Naive thymus-derived CD4-positive, alpha-beta T cell (primary cell): ENCODE results near the gene MARK3. TPM values are rescaled to one million over a fixed set of nuclear protein-coding genes. Genes with fewer than 3 reads are reported as not detected.

Experiments used
- ATAC-seq: fragments of 150-1000 bp; cut with Tn5 transposase; 2 replicates; pipeline ENCODE4 v1.10.0; 2021; ENCODE audit warnings: mild to moderate bottlenecking, moderate library complexity
- CTCF ChIA-PET: fragments of 350-600 bp; sonication (Branson Sonifier 250); formaldehyde crosslinking; loops from one replicate; lab custom pipeline; 2021; ENCODE audit warnings: antibody characterized with exemption; lab: Charles Lee
- POLR2A ChIA-PET: fragments of 350-600 bp; sonication (Branson Sonifier 250); formaldehyde crosslinking; loops from one replicate; lab custom pipeline; 2021; ENCODE audit warnings: antibody characterized with exemption, inconsistent platforms; lab: Charles Lee
- DNase-seq, 9 donors: peaks; one replicate each; pipeline versions ENCODE4 v3.0.0 to v3.0.0-alpha.2; 2020 to 2022; ENCODE audit warnings: mixed read lengths in 1 of 9
- H3K27ac ChIP-seq: one replicate; pipeline ENCODE4 v1.7.0; 2013; ENCODE audit warnings: mild to moderate bottlenecking, low read depth, low read length, moderate library complexity
- H3K27me3 ChIP-seq, 2 donors: one replicate each; pipeline ENCODE4 v1.7.0; 2013; ENCODE audit warnings: low read length in 2 of 2, mild to moderate bottlenecking in 2 of 2, moderate library complexity in 2 of 2; ENCODE audit not compliant: control insufficient read depth in 2 of 2, insufficient read depth in 2 of 2
- H3K36me3 ChIP-seq, 3 experiments: 1 replicate in 2 of 3; 2 replicates in 1 of 3; pipeline ENCODE4 v1.7.0; 2013; ENCODE audit warnings: low read length in 3 of 3, mild to moderate bottlenecking in 3 of 3, moderate library complexity in 1 of 3; ENCODE audit not compliant: insufficient read depth in 3 of 3, control insufficient read depth in 2 of 3
- H3K4me1 ChIP-seq, 2 donors: one replicate each; pipeline ENCODE4 v1.7.0; 2013; ENCODE audit warnings: low read length in 2 of 2, mild to moderate bottlenecking in 2 of 2, moderate library complexity in 1 of 2; ENCODE audit not compliant: control insufficient read depth in 2 of 2, insufficient read depth in 2 of 2
- H3K4me3 ChIP-seq: 2 replicates; pipeline ENCODE4 v1.7.0; 2013; ENCODE audit warnings: mild to moderate bottlenecking, low read length
- H3K9me3 ChIP-seq, 3 experiments: 1 replicate in 2 of 3; 2 replicates in 1 of 3; pipeline ENCODE4 v1.7.0; 2013; ENCODE audit warnings: low read length in 3 of 3; ENCODE audit not compliant: control insufficient read depth in 2 of 3
- H3K27ac Mint-ChIP-seq, 9 donors: one replicate each; pipeline ENCODE4 v1.8.0; 2020 to 2022; ENCODE audit warnings: mixed read lengths in 9 of 9, mild to moderate bottlenecking in 8 of 9, moderate library complexity in 5 of 9, inconsistent platforms in 2 of 9
- H3K27me3 Mint-ChIP-seq, 5 donors: one replicate each; pipeline ENCODE4 v1.8.0; 2021 to 2022; ENCODE audit warnings: mixed read lengths in 5 of 5, mild to moderate bottlenecking in 1 of 5
- H3K36me3 Mint-ChIP-seq, 5 donors: one replicate each; pipeline ENCODE4 v1.8.0; 2020 to 2022; ENCODE audit warnings: mixed read lengths in 5 of 5, mild to moderate bottlenecking in 3 of 5, inconsistent platforms in 1 of 5
- H3K4me1 Mint-ChIP-seq, 7 donors: one replicate each; pipeline ENCODE4 v1.8.0; 2020 to 2022; ENCODE audit warnings: mixed read lengths in 7 of 7, mild to moderate bottlenecking in 3 of 7, inconsistent platforms in 1 of 7
- H3K4me3 Mint-ChIP-seq, 10 donors: one replicate each; pipeline ENCODE4 v1.8.0; 2020 to 2022; ENCODE audit warnings: mild to moderate bottlenecking in 10 of 10, mixed read lengths in 10 of 10, moderate library complexity in 6 of 10, inconsistent platforms in 2 of 10
- H3K9me3 Mint-ChIP-seq, 11 donors: one replicate each; pipeline ENCODE4 v1.8.0; 2020 to 2022; ENCODE audit warnings: mixed read lengths in 11 of 11, mild to moderate bottlenecking in 4 of 11, inconsistent platforms in 1 of 11, moderate library complexity in 1 of 11
- intact Hi-C, 2 donors: fragments of 100-400 bp; cut with micrococcal nuclease; formaldehyde crosslinking; loops; one replicate each; pipeline ENCODE4 v1.15.1; 2023
- polyA plus RNA-seq, 2 donors: library from polyadenylated mRNA; unstranded; fragments of 300-500 nt; fragmentation: Illumina TruSeq; gene quantifications; one replicate each; pipeline ENCODE4 v1.2.3, GENCODE V29; 2021
- total RNA-seq, 6 experiments: library from RNA in 5 of 6; stranded (reverse) in 5 of 6; gene quantifications; 1 replicate in 5 of 6; 2 replicates in 1 of 6; pipeline ENCODE4 v1.2.3 and lab custom pipeline; 2021 to 2026

The MARK3 gene
- total and polyA plus RNA-seq, 7 experiments from 2014 or later, result 28.2 to 133 (median 100) TPM

- CTCF ChIA-PET, result no interaction called here
- Histone ChIP-seq H3K36me3 (peaks cover 0 to 21% (median 0%) of the 10 kb centered on the region in 3 experiments), H3K4me3 (no peak overlapping the region), H3K27ac (no peak overlapping the region), H3K27me3 (no peaks in the 10 kb centered on the region), H3K9me3 (no peaks in the 10 kb centered on the region), H3K4me1 (no peaks in the 10 kb centered on the region)
- peaks cover 0 to 27% (median 18%) of the 10 kb centered on the region in 5 donors for H3K36me3 Mint-ChIP-seq
- no peaks in the 10 kb centered on the region for H3K27me3 Mint-ChIP-seq
- intact Hi-C loops, result no loop called here
- ATAC-seq (no peak), DNase-seq (no peak)
- POLR2A ChIA-PET, result no interaction called here
- H3K9me3 Mint-ChIP-seq, result no peaks in the 10 kb centered on the region
- peaks cover 7 to 42% (median 27%) of the 10 kb centered on the region in 7 donors for H3K4me1 Mint-ChIP-seq
- no peak overlapping the region for H3K4me3 Mint-ChIP-seq
- peak overlapping the region in 2 of 9 donors; percentile 22 to 80 for H3K27ac Mint-ChIP-seq
These were observed 49.7 kb downstream of the MARK3 start for GRCh38 chr14:103434868-103435442.

GRCh38 chr14:103436533-103436932, 51.3 kb downstream of the MARK3 start:
- intact Hi-C loops, result no loop called here
- Histone ChIP-seq H3K9me3 (no peaks in the 10 kb centered on the region), H3K36me3 (peaks cover 0 to 21% (median 0%) of the 10 kb centered on the region in 3 experiments), H3K4me3 (no peak overlapping the region), H3K27me3 (no peaks in the 10 kb centered on the region), H3K27ac (no peak overlapping the region), H3K4me1 (no peaks in the 10 kb centered on the region)
- no peaks in the 10 kb centered on the region for H3K27me3 Mint-ChIP-seq
- DNase-seq, result no peak
- no peaks in the 10 kb centered on the region for H3K9me3 Mint-ChIP-seq
- H3K4me1 Mint-ChIP-seq, result peaks cover 7 to 43% (median 24%) of the 10 kb centered on the region in 7 donors
- ATAC-seq, result no peak
- ChIA-PET POLR2A (no interaction called here), CTCF (no interaction called here)
- peak overlapping the region in 1 of 9 donors; percentile 48 for H3K27ac Mint-ChIP-seq
- H3K36me3 Mint-ChIP-seq, result peaks cover 0 to 28% (median 19%) of the 10 kb centered on the region in 5 donors
- no peak overlapping the region for H3K4me3 Mint-ChIP-seq

- intact Hi-C loops, result no loop called here
- Mint-ChIP-seq H3K4me3 (no peak overlapping the region), H3K27me3 (no peaks in the 10 kb centered on the region), H3K4me1 (peaks cover 6 to 58% (median 51%) of the 10 kb centered on the region in 7 donors), H3K9me3 (no peaks in the 10 kb centered on the region), H3K27ac (peak overlapping the region in 1 of 9 donors; percentile 19), H3K36me3 (peaks cover 0 to 29% (median 11%) of the 10 kb centered on the region in 5 donors)
- Histone ChIP-seq H3K27me3 (no peaks in the 10 kb centered on the region), H3K4me1 (peaks cover 0 to 3% of the 10 kb centered on the region in 2 donors), H3K9me3 (no peaks in the 10 kb centered on the region), H3K4me3 (no peak overlapping the region), H3K36me3 (peaks cover 0 to 12% (median 0%) of the 10 kb centered on the region in 3 experiments), H3K27ac (no peak overlapping the region)
- ATAC-seq (no peak), DNase-seq (no peak)
- ChIA-PET POLR2A (no interaction called here), CTCF (interaction anchor here (1.0 kb wide), 1 partner anchor 52 kb away, joined by 3 read pairs; no protein-coding TSS in a partner anchor)
These were observed 57.1 kb downstream of the MARK3 start for GRCh38 chr14:103442288-103442687.

- ChIA-PET CTCF (no interaction called here), POLR2A (no interaction called here)
- DNase-seq (no peak), ATAC-seq (no peak)
- Histone ChIP-seq H3K27me3 (no peaks in the 10 kb centered on the region), H3K4me3 (no peak overlapping the region), H3K4me1 (peaks cover 0 to 4% of the 10 kb centered on the region in 2 donors), H3K9me3 (no peaks in the 10 kb centered on the region), H3K27ac (no peak overlapping the region), H3K36me3 (peaks cover 0 to 7% (median 0%) of the 10 kb centered on the region in 3 experiments)
- Mint-ChIP-seq H3K4me3 (no peak overlapping the region), H3K9me3 (no peaks in the 10 kb centered on the region), H3K27ac (peak overlapping the region in 1 of 9 donors; percentile 3), H3K27me3 (no peaks in the 10 kb centered on the region), H3K4me1 (peaks cover 6 to 64% (median 60%) of the 10 kb centered on the region in 7 donors), H3K36me3 (peaks cover 0 to 29% (median 11%) of the 10 kb centered on the region in 5 donors)
- intact Hi-C loops, result no loop called here
These were observed 57.9 kb downstream of the MARK3 start for GRCh38 chr14:103443111-103443510.

GRCh38 chr14:103444837-103445524, 59.8 kb downstream of the MARK3 start:
- CTCF ChIA-PET, result interaction anchor here (0.8 kb wide), 2 partner anchors 22 to 433 kb away, joined by 4 to 5 read pairs; no protein-coding TSS in a partner anchor
- intact Hi-C loops, result no loop called here
- no peak for ATAC-seq

GRCh38 chr14:103445806-103446205, 60.6 kb downstream of the MARK3 start:
- H3K9me3 Mint-ChIP-seq, result no peaks in the 10 kb centered on the region
- peaks cover 0 to 4% of the 10 kb centered on the region in 2 donors for H3K4me1 ChIP-seq
- no peaks in the 10 kb centered on the region for H3K9me3 ChIP-seq
- CTCF ChIA-PET, result no interaction called here
- DNase-seq (no peak), ATAC-seq (no peak)
- peak overlapping the region in 1 of 10 donors; percentile 11 for H3K4me3 Mint-ChIP-seq
- H3K27ac Mint-ChIP-seq, result peak overlapping the region in 5 of 9 donors; percentile 18 to 54 (median 23)
- POLR2A ChIA-PET, result no interaction called here
- H3K36me3 ChIP-seq, result no peaks in the 10 kb centered on the region
- no peak overlapping the region for H3K4me3 ChIP-seq
- no peaks in the 10 kb centered on the region for H3K27me3 ChIP-seq
- no peak overlapping the region for H3K27ac ChIP-seq
- intact Hi-C loops, result no loop called here
- H3K4me1 Mint-ChIP-seq, result peaks cover 6 to 79% (median 66%) of the 10 kb centered on the region in 7 donors
- peaks cover 0 to 16% (median 1%) of the 10 kb centered on the region in 5 donors for H3K36me3 Mint-ChIP-seq
- no peaks in the 10 kb centered on the region for H3K27me3 Mint-ChIP-seq

More at GRCh38 chr14:103444837-103445524, 59.8 kb downstream of the MARK3 start:
- no peak for DNase-seq
- H3K27ac Mint-ChIP-seq, result peak overlapping the region in 4 of 9 donors; percentile 22 to 64 (median 56)
- H3K9me3 ChIP-seq, result no peaks in the 10 kb centered on the region
- H3K9me3 Mint-ChIP-seq, result no peaks in the 10 kb centered on the region
- H3K27me3 Mint-ChIP-seq, result no peaks in the 10 kb centered on the region
- POLR2A ChIA-PET, result no interaction called here
- H3K36me3 Mint-ChIP-seq, result peaks cover 0 to 17% (median 4%) of the 10 kb centered on the region in 5 donors
- peaks cover 0 to 4% of the 10 kb centered on the region in 2 donors for H3K4me1 ChIP-seq
- H3K27me3 ChIP-seq, result no peaks in the 10 kb centered on the region
- peaks cover 6 to 74% (median 64%) of the 10 kb centered on the region in 7 donors for H3K4me1 Mint-ChIP-seq
- no peak overlapping the region for H3K4me3 ChIP-seq
- no peaks in the 10 kb centered on the region for H3K36me3 ChIP-seq
- H3K4me3 Mint-ChIP-seq, result no peak overlapping the region
- no peak overlapping the region for H3K27ac ChIP-seq
